Heart left ventricle (tissue), 13 donors: ENCODE data around the gene PTPRK.

Experiments used
- CTCF ChIP-seq, 12 donors: fragments of 200-600 bp; sonication (generic) in 4 of 12; IDR thresholded peaks; one replicate each; pipeline versions ENCODE4 v1.5.0 to v1.8.0; 2018 to 2022; ENCODE audit warnings: antibody characterized with exemption in 12 of 12, mild to moderate bottlenecking in 5 of 12
- POLR2A ChIP-seq, 2 donors: fragments of 450-650 bp; IDR thresholded peaks; one replicate each; pipeline ENCODE4 v1.6.1; 2017; ENCODE audit warnings: antibody characterized with exemption in 2 of 2, mild to moderate bottlenecking in 2 of 2, moderate library complexity in 2 of 2
- donor health status: ischemic (EF 13 %, LVEDD 7.1; RV severe dilation, severe dysfunction).
- donor health status: DM: no; HTN: yes; CAD: no.
- donor health status: DM: no; HTN: no; CAD: no.
- donor health status: ischemic (EF 25% LVEDD 6.9; RV normal size, moderate dysfunction).
- donor health status: ischemic (EF 25% LVEDD 5.7; RV mildly dilated, moderate dysfunction).
- donor health status: ischemic (EF 35%, LVEDD 5.7; RV mildly dilated, moderate dysfunction).
- donor health status: nonischemic (EF 11% LVEDD 7.7; RV severe dilation, severe dysfunction).
- donor health status: DM: yes; HTN: yes; CAD: no.
- donor health status: PGD.
- donor health status: ischemic (EF 29% LVEDD 5.4; RV normal size, mild dysfunction).
- donor health status: nonischemic (EF 23%, LVEDD 6.1; RV moderate dilation, normal function).

- TF ChIP-seq POLR2A (IDR thresholded peaks at IDR 0.05), result no peak
- no peak for TF ChIP-seq CTCF (IDR thresholded peaks at IDR 0.05)
These were observed 253.5 kb downstream of the PTPRK start for GRCh38 chr6:128266946-128267345.
